Spleen (tissue), 11 donors: ENCODE data around the gene MYH15. TPM values are rescaled to one million over a fixed set of nuclear protein-coding genes. Genes with fewer than 3 reads are reported as not detected.

Experiments used
- DNase-seq: peaks from one replicate; pipeline ENCODE4 v3.0.0-alpha.2; 2020
- H3K27ac ChIP-seq, 8 donors: fragments of 200-600 bp; sonication (generic) in 7 of 8; 1 replicate in 4 of 8; 2 replicates in 4 of 8; pipeline versions ENCODE4 v1.5.0 to v1.8.0; 2016 to 2021; ENCODE audit warnings: inconsistent platforms in 4 of 8, mild to moderate bottlenecking in 4 of 8, moderate library complexity in 1 of 8
- H3K27me3 ChIP-seq, 7 donors: fragments of 200-600 bp; sonication (generic) in 6 of 7; replicated peaks in 1 of 7; 1 replicate in 4 of 7; 2 replicates in 3 of 7; pipeline versions ENCODE4 v1.5.0 to v1.8.0; 2016 to 2021; ENCODE audit warnings: inconsistent platforms in 3 of 7, mild to moderate bottlenecking in 1 of 7
- H3K36me3 ChIP-seq, 6 donors: fragments of 200-600 bp; sonication (generic) in 5 of 6; 1 replicate in 4 of 6; 2 replicates in 2 of 6; pipeline versions ENCODE4 v1.5.0 to v1.8.0; 2016 to 2021; ENCODE audit warnings: inconsistent platforms in 2 of 6
- H3K4me1 ChIP-seq, 6 donors: fragments of 200-600 bp; sonication (generic) in 5 of 6; 1 replicate in 3 of 6; 2 replicates in 3 of 6; pipeline versions ENCODE4 v1.5.0 to v1.8.0; 2016 to 2021; ENCODE audit warnings: inconsistent platforms in 3 of 6
- H3K4me3 ChIP-seq, 8 donors: fragments of 200-600 bp; sonication (generic) in 7 of 8; 1 replicate in 4 of 8; 2 replicates in 4 of 8; pipeline versions ENCODE4 v1.5.0 to v1.8.0; 2016 to 2021; ENCODE audit warnings: inconsistent platforms in 4 of 8, mild to moderate bottlenecking in 4 of 8, moderate library complexity in 2 of 8
- H3K9me3 ChIP-seq, 8 donors: fragments of 200-600 bp; sonication (generic) in 7 of 8; 1 replicate in 4 of 8; 2 replicates in 4 of 8; pipeline versions ENCODE4 v1.5.0 to v1.8.0; 2016 to 2021; ENCODE audit warnings: inconsistent platforms in 4 of 8
- POLR2A ChIP-seq, 3 donors: fragments of 450-650 bp; IDR thresholded peaks; one replicate each; pipeline ENCODE4 v1.5.1; 2017; ENCODE audit warnings: antibody characterized with exemption in 3 of 3, mild to moderate bottlenecking in 1 of 3
- POLR2AphosphoS5 ChIP-seq, 3 donors: sonication (generic); formaldehyde crosslinking; IDR thresholded peaks; one replicate each; pipeline ENCODE4 v1.5.1; 2017; ENCODE audit warnings: antibody characterized with exemption in 3 of 3
- WGBS, 5 donors: extraction: QIAGEN DNeasy Blood & Tissue Kit in 3 of 5; methylation state at CpG; one replicate each; pipeline versions ENCODE4 v1.1.5 to v1.1.7; 2013 to 2018; 5-methylcytosine and 5-hydroxymethylcytosine counted together
- intact Hi-C: fragments of 100-400 bp; cut with DNase I; formaldehyde crosslinking; loops from one replicate; pipeline ENCODE4 v1.15.0; 2023; ENCODE audit warnings: low total_unique reads
- polyA plus RNA-seq, 3 donors: library from polyadenylated mRNA; stranded (reverse); fragments of 200-250 nt; gene quantifications; one replicate each; pipeline ENCODE4 v1.2.1, GENCODE V29; 2013
- total RNA-seq, 7 donors: library from RNA; depleted of rRNA in 3 of 7; stranded (reverse); fragments of >200 nt in 3 of 7; fragmentation: NEBNext Ultra II Directional in 4 of 7; extraction: Animal tissue kit (Norgen Biotek cat#: 25700) in 4 of 7; gene quantifications; one replicate each; pipeline versions ENCODE4 v1.1.0 to v1.2.1, GENCODE V29; 2016 to 2021
- TF ChIP-seq, protein P1 (sequence below), 11 experiments: fragments of 200-600 bp in 7 of 11; fragments of 450-650 bp in 4 of 11; sonication (generic) in 4 of 11; IDR thresholded peaks in 8 of 11; conservative IDR thresholded peaks in 3 of 11; 1 replicate in 7 of 11; 2 replicates in 4 of 11; pipeline versions ENCODE4 v1.4.0 to v1.8.0; 2016 to 2021; ENCODE audit warnings: antibody characterized with exemption in 11 of 11, inconsistent platforms in 4 of 11, mild to moderate bottlenecking in 1 of 11
- donor health status: healthy with polysubstance abuse.
- donor health status: DM: no; HTN: no; CAD: no; lungs with moderate emphysema.
- donor health status: DM: no; HTN: no; CAD: no.
- donor health status: Bipolar disorder and iron deficiency.
- donor health status: healthy.
- donor health status: DM: no; HTN: no; CAD: no.
- donor health status: DM: yes; HTN: yes; CAD: no.

MYH15 gene
- total and polyA plus RNA-seq, 10 donors: 0.02 to 3.0 (median 0.18) TPM

DNA sequence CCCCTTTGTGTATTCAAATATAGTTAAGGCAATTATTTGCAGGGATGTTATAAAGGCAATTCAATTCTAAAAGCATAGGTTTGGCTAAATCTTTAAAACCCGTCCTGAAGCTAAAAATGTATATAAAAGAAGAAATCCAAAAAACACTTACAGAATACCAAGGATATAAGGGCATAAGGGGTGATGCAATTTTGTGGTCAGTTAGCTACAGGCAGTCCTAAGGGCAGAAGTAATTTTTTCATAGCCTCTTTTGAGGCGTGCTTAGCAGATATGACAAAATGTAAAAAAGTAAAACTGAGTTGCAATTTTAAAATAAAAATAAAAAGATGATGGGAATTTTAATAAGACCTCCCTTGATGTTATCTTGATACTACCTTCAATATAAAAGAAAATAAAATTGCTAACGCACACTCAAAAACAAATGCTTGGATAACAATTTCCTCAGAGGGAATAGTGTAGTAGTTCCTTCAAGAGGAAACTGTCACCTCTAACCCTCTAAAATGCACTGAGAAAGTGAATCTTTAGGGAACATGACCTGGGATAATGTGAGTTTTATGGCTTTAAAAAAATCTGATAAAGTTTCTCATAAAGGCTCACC, 104.2 kb downstream of the MYH15 start:
- TF ChIP-seq, protein P1, sequence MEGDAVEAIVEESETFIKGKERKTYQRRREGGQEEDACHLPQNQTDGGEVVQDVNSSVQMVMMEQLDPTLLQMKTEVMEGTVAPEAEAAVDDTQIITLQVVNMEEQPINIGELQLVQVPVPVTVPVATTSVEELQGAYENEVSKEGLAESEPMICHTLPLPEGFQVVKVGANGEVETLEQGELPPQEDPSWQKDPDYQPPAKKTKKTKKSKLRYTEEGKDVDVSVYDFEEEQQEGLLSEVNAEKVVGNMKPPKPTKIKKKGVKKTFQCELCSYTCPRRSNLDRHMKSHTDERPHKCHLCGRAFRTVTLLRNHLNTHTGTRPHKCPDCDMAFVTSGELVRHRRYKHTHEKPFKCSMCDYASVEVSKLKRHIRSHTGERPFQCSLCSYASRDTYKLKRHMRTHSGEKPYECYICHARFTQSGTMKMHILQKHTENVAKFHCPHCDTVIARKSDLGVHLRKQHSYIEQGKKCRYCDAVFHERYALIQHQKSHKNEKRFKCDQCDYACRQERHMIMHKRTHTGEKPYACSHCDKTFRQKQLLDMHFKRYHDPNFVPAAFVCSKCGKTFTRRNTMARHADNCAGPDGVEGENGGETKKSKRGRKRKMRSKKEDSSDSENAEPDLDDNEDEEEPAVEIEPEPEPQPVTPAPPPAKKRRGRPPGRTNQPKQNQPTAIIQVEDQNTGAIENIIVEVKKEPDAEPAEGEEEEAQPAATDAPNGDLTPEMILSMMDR (IDR thresholded peaks at IDR 0.05 in 8 of 11, conservative IDR thresholded peaks at IDR 0.05 in 3 of 11): no peak
- TF ChIP-seq POLR2A (IDR thresholded peaks at IDR 0.05) (no peak), POLR2AphosphoS5 (IDR thresholded peaks at IDR 0.05) (no peak)
- Histone ChIP-seq H3K27ac (no peak overlapping the region), H3K4me3 (no peak overlapping the region), H3K27me3 (no peaks in the 10 kb centered on the region), H3K9me3 (no peaks in the 10 kb centered on the region), H3K4me1 (peaks cover 0 to 27% (median 3%) of the 10 kb centered on the region in 6 donors), H3K36me3 (no peaks in the 10 kb centered on the region)
- intact Hi-C loops: no loop called here
- no peak for DNase-seq
- WGBS, 5 donors: 43 to 80% (median 61%) methylated on average over 3 of the region's 3 CpGs

DNA sequence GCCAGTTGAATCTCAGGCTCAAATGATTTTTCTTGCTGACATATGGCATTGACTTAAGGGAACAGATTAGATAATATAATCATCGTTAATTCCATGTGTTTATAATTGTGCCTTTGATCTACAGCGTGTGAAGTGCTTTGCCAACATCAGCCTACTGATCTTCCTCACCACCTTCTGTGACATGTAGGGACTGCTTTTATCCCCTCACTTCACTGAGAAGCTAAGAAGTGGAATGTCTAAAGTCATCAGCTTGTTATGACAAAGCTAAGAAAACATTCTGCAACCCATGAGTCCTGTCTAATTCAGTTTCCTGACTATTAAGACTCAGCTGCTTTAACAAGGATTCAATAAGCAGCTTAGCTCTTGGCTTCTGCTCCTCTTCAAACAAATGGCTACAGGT, 106.0 kb downstream of the MYH15 start:
- Histone ChIP-seq H3K36me3 (no peaks in the 10 kb centered on the region), H3K27ac (no peak overlapping the region), H3K9me3 (peaks cover 0 to 6% (median 0%) of the 10 kb centered on the region in 8 donors), H3K4me3 (no peak overlapping the region), H3K4me1 (peaks cover 0 to 27% (median 3%) of the 10 kb centered on the region in 6 donors), H3K27me3 (no peaks in the 10 kb centered on the region)
- no peak for DNase-seq
- intact Hi-C loops: no loop called here
- TF ChIP-seq POLR2AphosphoS5 (IDR thresholded peaks at IDR 0.05): no peak
- TF ChIP-seq POLR2A (IDR thresholded peaks at IDR 0.05): no peak
- TF ChIP-seq, protein P1 (IDR thresholded peaks at IDR 0.05 in 8 of 11, conservative IDR thresholded peaks at IDR 0.05 in 3 of 11): no peak
- 63 to 87% (median 70%) methylated on average over 2 of the region's 2 CpGs for WGBS, 5 donors

DNA sequence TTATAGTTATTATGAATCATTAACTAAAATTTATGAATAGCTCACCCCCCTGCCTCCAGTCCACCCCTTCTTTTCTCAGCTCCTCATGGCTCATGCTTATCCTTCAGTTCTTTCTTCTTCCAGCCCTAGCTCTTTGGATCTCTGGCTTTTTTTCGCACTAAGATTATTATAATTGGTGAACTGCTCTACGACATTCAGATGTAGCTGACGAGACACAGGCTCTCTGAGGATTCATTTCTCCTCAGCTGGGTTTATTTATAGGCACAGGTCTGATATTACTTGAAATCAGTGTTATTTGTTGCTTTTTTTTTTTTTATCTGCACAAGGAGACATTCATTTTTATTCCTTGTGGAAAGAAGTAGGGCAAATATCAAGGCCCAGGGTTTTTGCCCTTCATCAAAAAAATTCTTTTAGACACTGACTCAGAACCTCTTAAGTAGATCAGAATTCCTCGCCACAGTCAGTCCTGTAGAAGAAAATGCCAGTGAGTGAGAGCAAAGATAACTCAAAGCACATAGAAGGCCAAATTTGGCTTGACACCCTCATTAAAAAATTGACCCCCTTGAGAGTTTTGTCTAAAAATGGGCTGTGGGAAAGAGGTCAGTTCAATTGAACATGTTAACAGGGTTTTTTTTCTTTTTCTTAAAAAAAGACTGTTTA, 106.6 kb downstream of the MYH15 start:
- Histone ChIP-seq H3K27ac (no peak overlapping the region), H3K4me1 (peaks cover 0 to 27% (median 3%) of the 10 kb centered on the region in 6 donors), H3K9me3 (peaks cover 0 to 6% (median 0%) of the 10 kb centered on the region in 8 donors), H3K27me3 (no peaks in the 10 kb centered on the region), H3K4me3 (no peak overlapping the region), H3K36me3 (no peaks in the 10 kb centered on the region)
- intact Hi-C loops: no loop called here
- TF ChIP-seq POLR2A (IDR thresholded peaks at IDR 0.05) (no peak), POLR2AphosphoS5 (IDR thresholded peaks at IDR 0.05) (no peak)
- TF ChIP-seq, protein P1 (IDR thresholded peaks at IDR 0.05 in 8 of 11, conservative IDR thresholded peaks at IDR 0.05 in 3 of 11): no peak
- no peak for DNase-seq
- WGBS, 5 donors: 82 to 94% (median 92%) methylated on average over 4 of the region's 4 CpGs

DNA sequence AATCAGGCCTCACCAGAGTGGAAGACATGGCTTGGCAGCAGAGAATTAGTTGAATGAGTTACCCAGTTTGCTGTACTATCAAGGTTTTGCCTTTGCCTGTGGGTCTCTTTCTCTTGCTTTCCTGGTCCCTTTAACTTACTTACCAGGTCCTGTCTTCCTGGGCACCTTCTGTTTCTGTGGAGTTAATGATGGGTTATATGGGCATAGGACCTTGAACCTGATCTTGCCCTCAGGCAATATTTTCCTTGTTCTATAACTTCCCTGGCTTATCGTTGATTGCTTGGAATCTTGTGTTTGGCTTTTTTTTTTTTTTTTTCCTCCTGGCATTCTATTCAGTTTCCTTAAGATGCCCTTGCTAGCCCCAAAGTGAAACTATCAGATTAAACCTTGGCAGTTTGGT, 107.2 kb downstream of the MYH15 start:
- Histone ChIP-seq H3K36me3 (no peaks in the 10 kb centered on the region), H3K27me3 (no peaks in the 10 kb centered on the region), H3K27ac (no peak overlapping the region), H3K4me1 (peaks cover 0 to 24% (median 3%) of the 10 kb centered on the region in 6 donors), H3K9me3 (peaks cover 0 to 6% (median 0%) of the 10 kb centered on the region in 8 donors), H3K4me3 (no peak overlapping the region)
- 77 to 92% (median 83%) methylated on average over 1 of the region's 1 CpG for WGBS, 5 donors
- TF ChIP-seq POLR2A (IDR thresholded peaks at IDR 0.05) (no peak), POLR2AphosphoS5 (IDR thresholded peaks at IDR 0.05) (no peak)
- TF ChIP-seq, protein P1 (IDR thresholded peaks at IDR 0.05 in 8 of 11, conservative IDR thresholded peaks at IDR 0.05 in 3 of 11): no peak
- intact Hi-C loops: no loop called here
- no peak for DNase-seq
